Esophagus (tissue), 2 donors: ENCODE measurements around the gene BLOC1S1. TPM values are rescaled to one million over a fixed set of nuclear protein-coding genes. Genes with fewer than 3 reads are reported as not detected.
A peak's percentile ranks its signal among the peaks of the same experiment; 100 is the strongest.

Source experiments
- H3K27ac ChIP-seq, 2 donors: one replicate each; pipeline ENCODE4 v1.5.1; 2013; ENCODE audit warnings: low read depth in 2 of 2, mild to moderate bottlenecking in 2 of 2, inconsistent platforms in 1 of 2, low read length in 1 of 2, moderate library complexity in 1 of 2
- H3K27me3 ChIP-seq, 2 donors: one replicate each; pipeline ENCODE4 v1.6.1; 2013; ENCODE audit warnings: low read length in 2 of 2, control low read depth in 1 of 2, mild to moderate bottlenecking in 1 of 2; ENCODE audit not compliant: insufficient read depth in 2 of 2, control insufficient read depth in 1 of 2
- H3K36me3 ChIP-seq, 2 donors: one replicate each; pipeline ENCODE4 v1.6.1; 2013; ENCODE audit warnings: low read length in 1 of 2; ENCODE audit not compliant: control insufficient read depth in 2 of 2, insufficient read depth in 2 of 2
- H3K4me1 ChIP-seq, 2 donors: one replicate each; pipeline ENCODE4 v1.6.1; 2013; ENCODE audit warnings: low read length in 1 of 2; ENCODE audit not compliant: control insufficient read depth in 2 of 2, insufficient read depth in 2 of 2
- H3K4me3 ChIP-seq, 2 donors: one replicate each; pipeline ENCODE4 v1.5.1; 2013; ENCODE audit warnings: low read length in 2 of 2, mild to moderate bottlenecking in 2 of 2, low read depth in 1 of 2, moderate library complexity in 1 of 2
- H3K9me3 ChIP-seq, 2 donors: one replicate each; pipeline ENCODE4 v1.6.1; 2013; ENCODE audit warnings: mild to moderate bottlenecking in 2 of 2, low read depth in 1 of 2, low read length in 1 of 2, moderate library complexity in 1 of 2; ENCODE audit not compliant: control insufficient read depth in 2 of 2, insufficient read depth in 1 of 2
- WGBS, 2 donors: extraction: QIAGEN DNeasy Blood & Tissue Kit; methylation state at CpG; one replicate each; pipeline ENCODE4 v1.1.7; 2013; 5-methylcytosine and 5-hydroxymethylcytosine counted together
- polyA plus RNA-seq, 2 donors: library from polyadenylated mRNA; stranded (reverse); fragments of 200-250 nt; gene quantifications; one replicate each; pipeline ENCODE4 v1.2.3, GENCODE V29; 2013
- donor health status: healthy with polysubstance abuse.
- donor health status: Bipolar disorder and iron deficiency.

BLOC1S1 gene
- polyA plus RNA-seq, 2 donors, result 269 to 326 TPM

- peak overlapping the region; percentile 98 to 99 for H3K27ac ChIP-seq
- WGBS, 2 donors, result 26 to 28% methylated on average over 8 of the region's 8 CpGs
- H3K9me3 ChIP-seq, result no peaks in the 10 kb centered on the region
- no peaks in the 10 kb centered on the region for H3K27me3 ChIP-seq
- H3K4me1 ChIP-seq, result peaks cover 4 to 27% of the 10 kb centered on the region in 2 donors
- H3K36me3 ChIP-seq, result peaks cover 0 to 3% of the 10 kb centered on the region in 2 donors
- peak overlapping the region; percentile 69 for H3K4me3 ChIP-seq
These were observed 1.5 kb downstream of the BLOC1S1 start for GRCh38 chr12:55717011-55718007.

GRCh38 chr12:55718015-55718414 is 2.2 kb downstream of the BLOC1S1 start:
- Histone ChIP-seq H3K36me3 (peaks cover 0 to 3% of the 10 kb centered on the region in 2 donors), H3K4me3 (no peak overlapping the region), H3K27me3 (no peaks in the 10 kb centered on the region), H3K9me3 (no peaks in the 10 kb centered on the region), H3K27ac (peak overlapping the region; percentile 98 to 99), H3K4me1 (peaks cover 4 to 27% of the 10 kb centered on the region in 2 donors)
- 28 to 54% methylated on average over 4 of the region's 4 CpGs for WGBS, 2 donors

- H3K27me3 ChIP-seq, result no peaks in the 10 kb centered on the region
- H3K4me1 ChIP-seq, result peaks cover 4 to 29% of the 10 kb centered on the region in 2 donors
- H3K36me3 ChIP-seq, result peaks cover 0 to 3% of the 10 kb centered on the region in 2 donors
- 59 to 66% methylated on average over 4 of the region's 4 CpGs for WGBS, 2 donors
- no peaks in the 10 kb centered on the region for H3K9me3 ChIP-seq
- peak overlapping the region; percentile 61 to 99 for H3K27ac ChIP-seq
- H3K4me3 ChIP-seq, result no peak overlapping the region
These were observed 2.9 kb downstream of the BLOC1S1 start for GRCh38 chr12:55718624-55719275.

- Histone ChIP-seq H3K27me3 (no peaks in the 10 kb centered on the region), H3K36me3 (peaks cover 0 to 3% of the 10 kb centered on the region in 2 donors), H3K4me1 (peaks cover 7 to 30% of the 10 kb centered on the region in 2 donors), H3K9me3 (no peaks in the 10 kb centered on the region), H3K27ac (peak overlapping the region; percentile 61 to 82), H3K4me3 (no peak overlapping the region)
- WGBS, 2 donors, result 71 to 72% methylated on average over 7 of the region's 7 CpGs
These were observed 3.5 kb downstream of the BLOC1S1 start for GRCh38 chr12:55719371-55719770.

- H3K4me3 ChIP-seq, result no peak within 1 kb of the TSS
- peaks cover 7 to 32% of the 10 kb centered on the region in 2 donors for H3K4me1 ChIP-seq
- H3K36me3 ChIP-seq, result peaks cover 3% of the 10 kb centered on the region in 2 donors
- H3K27ac ChIP-seq, result peak within 1 kb of the TSS; percentile 61 to 82
- no peaks in the 10 kb centered on the region for H3K27me3 ChIP-seq
- 32 to 36% methylated on average over 6 of the region's 6 CpGs for WGBS, 2 donors
- no peaks in the 10 kb centered on the region for H3K9me3 ChIP-seq
These were observed 4.3 kb downstream of the BLOC1S1 start, which contains the start of gene RDH5 for GRCh38 chr12:55720071-55720564. Gene RDH5, plus strand, starts transcription at chr12:55720393. Its CDS starts 792 bp downstream, at chr12:55721185.

GRCh38 chr12:55720894-55721444 is 5.1 kb downstream of the BLOC1S1 start:
- Histone ChIP-seq H3K4me3 (no peak overlapping the region), H3K27me3 (no peaks in the 10 kb centered on the region), H3K27ac (peak overlapping the region; percentile 61 to 82), H3K4me1 (peaks cover 7 to 33% of the 10 kb centered on the region in 2 donors), H3K9me3 (no peaks in the 10 kb centered on the region), H3K36me3 (peaks cover 3 to 10% of the 10 kb centered on the region in 2 donors)
- WGBS, 2 donors, result 20 to 21% methylated on average over 9 of the region's 9 CpGs

- Histone ChIP-seq H3K36me3 (peaks cover 3 to 11% of the 10 kb centered on the region in 2 donors), H3K9me3 (no peaks in the 10 kb centered on the region), H3K27me3 (no peaks in the 10 kb centered on the region), H3K4me3 (no peak overlapping the region), H3K27ac (peak overlapping the region; percentile 43 to 82), H3K4me1 (peaks cover 7 to 33% of the 10 kb centered on the region in 2 donors)
- WGBS, 2 donors, result 64 to 71% methylated on average over 14 of the region's 14 CpGs
These were observed 5.9 kb downstream of the BLOC1S1 start for GRCh38 chr12:55721601-55722213.

GRCh38 chr12:55722948-55723347 is 7.1 kb downstream of the BLOC1S1 start:
- Histone ChIP-seq H3K4me3 (no peak overlapping the region), H3K27ac (peak overlapping the region; percentile 28 to 54), H3K36me3 (peaks cover 3 to 13% of the 10 kb centered on the region in 2 donors), H3K27me3 (no peaks in the 10 kb centered on the region), H3K4me1 (peaks cover 7 to 33% of the 10 kb centered on the region in 2 donors), H3K9me3 (no peaks in the 10 kb centered on the region)
- 56 to 64% methylated on average over 8 of the region's 8 CpGs for WGBS, 2 donors
